WTC11 (cell line): ENCODE results near the gene HOXB6. TPM values are rescaled to one million over a fixed set of nuclear protein-coding genes. Genes with fewer than 3 reads are reported as not detected.

Experiments
- ATAC-seq: fragments of 200-7000 bp; cut with Tn5 transposase; 2 replicates; pipeline ENCODE4 v1.10.0; 2021; ENCODE audit warnings: mild to moderate bottlenecking, moderate library complexity
- CTCF ChIA-PET: fragments of 300-600 bp; sonication (Branson Sonifier 250); formaldehyde crosslinking; loops from one replicate; lab custom pipeline; 2021; ENCODE audit warnings: antibody characterized with exemption; lab: Charles Lee
- POLR2A ChIA-PET: fragments of 350-600 bp; sonication (Branson Sonifier 250); formaldehyde crosslinking; loops from one replicate; lab custom pipeline; 2021; ENCODE audit warnings: antibody characterized with exemption; lab: Charles Lee
- DNase-seq: peaks from one replicate; pipeline ENCODE4 v3.0.0; 2021; ENCODE audit warnings: low spot score
- H3K27ac Mint-ChIP-seq: 2 replicates; pipeline ENCODE4 v1.8.0; 2021; ENCODE audit warnings: mixed read lengths
- H3K27me3 Mint-ChIP-seq: 2 replicates; pipeline ENCODE4 v1.8.0; 2021; ENCODE audit warnings: low read depth, mild to moderate bottlenecking, moderate library complexity, mixed read lengths
- H3K36me3 Mint-ChIP-seq: 2 replicates; pipeline ENCODE4 v1.8.0; 2021; ENCODE audit warnings: mixed read lengths
- H3K4me1 Mint-ChIP-seq: 2 replicates; pipeline ENCODE4 v1.8.0; 2022; ENCODE audit warnings: mixed read lengths
- H3K4me3 Mint-ChIP-seq: 2 replicates; pipeline ENCODE4 v1.8.0; 2021; ENCODE audit warnings: mild to moderate bottlenecking, moderate library complexity, mixed read lengths
- H3K9me3 Mint-ChIP-seq: 2 replicates; pipeline ENCODE4 v1.8.0; 2021; ENCODE audit warnings: mixed read lengths
- ATF1 ChIP-seq: sonication (generic); formaldehyde crosslinking; IDR thresholded peaks from 2 replicates; pipeline ENCODE4 v1.8.1; 2023; ENCODE audit warnings: mild to moderate bottlenecking, moderate library complexity, missing genetic modification reagents
- E2F5 ChIP-seq: sonication (generic); formaldehyde crosslinking; IDR thresholded peaks from 2 replicates; pipeline ENCODE4 v1.8.1; 2022; ENCODE audit warnings: mild to moderate bottlenecking, moderate library complexity, missing genetic modification reagents
- FOXJ3 ChIP-seq: sonication (generic); formaldehyde crosslinking; IDR thresholded peaks from 2 replicates; pipeline ENCODE4 v1.9.0; 2021; ENCODE audit warnings: missing genetic modification reagents, mild to moderate bottlenecking, borderline replicate concordance
- FOXP1 ChIP-seq: sonication (generic); formaldehyde crosslinking; IDR thresholded peaks from 2 replicates; pipeline ENCODE4 v1.8.0; 2022; ENCODE audit warnings: missing genetic modification reagents, mild to moderate bottlenecking, moderate library complexity, borderline replicate concordance
- GABPB1 ChIP-seq: sonication (generic); formaldehyde crosslinking; IDR thresholded peaks from 2 replicates; pipeline ENCODE4 v1.8.1; 2023; ENCODE audit warnings: mild to moderate bottlenecking, missing genetic modification reagents
- HMGA2 ChIP-seq: fragments of 250-450 bp; sonication (Bioruptor Pico); IDR thresholded peaks from 2 replicates; pipeline ENCODE4 v1.4.0; 2021; ENCODE audit warnings: mild to moderate bottlenecking, moderate library complexity
- MLX ChIP-seq: sonication (generic); formaldehyde crosslinking; IDR thresholded peaks from 2 replicates; pipeline ENCODE4 v1.8.1; 2023; ENCODE audit warnings: mild to moderate bottlenecking, missing genetic modification reagents, moderate library complexity
- MYBL2 ChIP-seq: sonication (generic); formaldehyde crosslinking; IDR thresholded peaks from 2 replicates; pipeline ENCODE4 v1.8.1; 2023; ENCODE audit warnings: mild to moderate bottlenecking, moderate library complexity, missing genetic modification reagents
- NFATC4 ChIP-seq: fragments of 250-450 bp; sonication (Bioruptor Pico); IDR thresholded peaks from 2 replicates; pipeline ENCODE4 v1.9.0; 2021; ENCODE audit warnings: mild to moderate bottlenecking
- NFYB ChIP-seq: sonication (generic); formaldehyde crosslinking; conservative IDR thresholded peaks from 2 replicates; pipeline ENCODE4 v1.8.0; 2022; ENCODE audit warnings: low read depth, missing genetic modification reagents
- OVOL2 ChIP-seq: fragments of 250-450 bp; sonication (Bioruptor Pico); IDR thresholded peaks from 2 replicates; pipeline ENCODE4 v1.9.0; 2021; ENCODE audit warnings: mild to moderate bottlenecking, borderline replicate concordance
- RELA ChIP-seq: sonication (generic); formaldehyde crosslinking; IDR thresholded peaks from 2 replicates; pipeline ENCODE4 v1.8.1; 2022; ENCODE audit warnings: missing genetic modification reagents, mild to moderate bottlenecking, borderline replicate concordance
- SMAD3 ChIP-seq: sonication (generic); formaldehyde crosslinking; IDR thresholded peaks from 2 replicates; pipeline ENCODE4 v1.8.0; 2022; ENCODE audit warnings: missing genetic modification reagents, mild to moderate bottlenecking, borderline replicate concordance
- TCF7 ChIP-seq: sonication (generic); formaldehyde crosslinking; IDR thresholded peaks from 2 replicates; pipeline ENCODE4 v1.8.0; 2022; ENCODE audit warnings: mild to moderate bottlenecking, low read depth, missing genetic modification reagents, moderate library complexity
- ZBTB21 ChIP-seq: sonication (generic); formaldehyde crosslinking; IDR thresholded peaks from 2 replicates; pipeline ENCODE4 v1.8.1; 2023; ENCODE audit warnings: mild to moderate bottlenecking, missing genetic modification reagents, borderline replicate concordance
- ZNF396 ChIP-seq: fragments of 250-450 bp; sonication (Bioruptor Pico); IDR thresholded peaks from 2 replicates; pipeline ENCODE4 v1.8.0; 2021; ENCODE audit warnings: mild to moderate bottlenecking, moderate library complexity, borderline replicate concordance
- total RNA-seq: library from RNA; stranded (reverse); gene quantifications from 3 replicates; pipeline ENCODE4 v1.2.3, GENCODE V29; 2021
- TF ChIP-seq, protein P1 (sequence below): sonication (generic); formaldehyde crosslinking; IDR thresholded peaks from 2 replicates; pipeline ENCODE4 v1.8.1; 2023; ENCODE audit warnings: mild to moderate bottlenecking, missing genetic modification reagents, borderline replicate concordance
- TF ChIP-seq, protein P2 (sequence below): fragments of 250-450 bp; sonication (Bioruptor Pico); IDR thresholded peaks from 2 replicates; pipeline ENCODE4 v1.9.0; 2021; ENCODE audit warnings: mild to moderate bottlenecking, borderline replicate concordance
- TF ChIP-seq, protein P3 (sequence below): sonication (generic); formaldehyde crosslinking; IDR thresholded peaks from 2 replicates; pipeline ENCODE4 v1.8.1; 2023; ENCODE audit warnings: mild to moderate bottlenecking, missing genetic modification reagents, moderate library complexity

Gene HOXB6
- total RNA-seq, 1 experiment from 2014 or later, result not detected

DNA sequence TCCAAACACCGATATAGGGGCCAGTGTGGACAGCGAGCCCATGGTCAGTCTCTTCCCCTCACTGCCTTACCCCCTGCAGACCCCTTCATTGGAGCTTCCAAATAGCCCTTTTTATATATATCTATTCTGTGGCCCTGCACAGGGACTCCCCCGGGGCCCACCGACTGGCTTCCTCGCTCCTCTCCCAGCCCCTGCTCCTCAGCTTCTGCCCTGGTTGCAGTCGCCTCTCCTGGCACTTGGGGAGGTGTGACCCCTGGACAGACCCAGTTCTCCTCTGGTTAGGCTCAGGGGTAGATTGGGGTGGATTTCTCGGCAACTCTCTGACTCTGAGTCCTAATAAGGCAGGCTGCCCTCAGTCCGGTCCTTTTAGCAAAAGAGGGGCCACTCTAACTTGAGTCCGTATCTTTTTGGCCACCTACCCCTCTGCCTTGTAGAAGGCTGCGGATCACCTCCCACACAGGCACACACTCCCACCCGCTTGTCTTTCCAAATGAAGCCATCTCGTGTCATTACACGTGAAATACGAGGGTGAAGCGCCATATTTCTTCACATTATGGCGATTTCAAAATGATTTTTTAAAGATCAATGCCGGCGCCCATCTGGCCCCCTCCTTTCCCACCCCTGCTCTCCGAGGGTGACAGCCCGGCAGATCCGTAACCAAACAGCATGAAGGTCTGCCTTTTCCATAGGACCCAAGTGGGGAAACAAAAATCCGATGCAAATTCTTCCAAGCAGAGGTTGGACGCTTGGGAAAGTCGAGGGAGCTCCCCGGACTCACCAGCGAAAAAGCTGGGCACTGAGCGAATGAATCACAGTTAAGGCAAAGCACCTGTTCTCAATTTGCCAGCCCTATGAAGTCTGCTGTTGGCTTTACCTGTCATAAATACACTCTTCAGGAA lies 23.1 kb upstream of the HOXB6 start:
- Mint-ChIP-seq H3K4me1 (peaks cover 19% of the 10 kb centered on the region), H3K4me3 (no peak overlapping the region), H3K9me3 (no peaks in the 10 kb centered on the region), H3K27me3 (peaks cover 100% of the 10 kb centered on the region; the same call in 1 of the 2 replicates), H3K27ac (no peak overlapping the region), H3K36me3 (no peaks in the 10 kb centered on the region; the same call in 1 of the 2 replicates)
- ChIA-PET POLR2A (no interaction called here), CTCF (interaction anchor here (1.1 to 3.5 kb wide), 2 partner anchors 9 kb away, joined by 7 to 54 read pairs; no protein-coding TSS in a partner anchor)
- ATAC-seq (no peak), DNase-seq (no peak)
- TF ChIP-seq MYBL2 (no peak), SMAD3 (CRISPR knock-in tag) (no peak), TCF7 (CRISPR knock-in tag) (no peak), ZBTB21 (CRISPR knock-in tag) (no peak), MLX (CRISPR knock-in tag) (no peak), ZNF396 (CRISPR knock-in tag) (no peak), NFATC4 (CRISPR knock-in tag) (no peak)
- TF ChIP-seq, protein P1, sequence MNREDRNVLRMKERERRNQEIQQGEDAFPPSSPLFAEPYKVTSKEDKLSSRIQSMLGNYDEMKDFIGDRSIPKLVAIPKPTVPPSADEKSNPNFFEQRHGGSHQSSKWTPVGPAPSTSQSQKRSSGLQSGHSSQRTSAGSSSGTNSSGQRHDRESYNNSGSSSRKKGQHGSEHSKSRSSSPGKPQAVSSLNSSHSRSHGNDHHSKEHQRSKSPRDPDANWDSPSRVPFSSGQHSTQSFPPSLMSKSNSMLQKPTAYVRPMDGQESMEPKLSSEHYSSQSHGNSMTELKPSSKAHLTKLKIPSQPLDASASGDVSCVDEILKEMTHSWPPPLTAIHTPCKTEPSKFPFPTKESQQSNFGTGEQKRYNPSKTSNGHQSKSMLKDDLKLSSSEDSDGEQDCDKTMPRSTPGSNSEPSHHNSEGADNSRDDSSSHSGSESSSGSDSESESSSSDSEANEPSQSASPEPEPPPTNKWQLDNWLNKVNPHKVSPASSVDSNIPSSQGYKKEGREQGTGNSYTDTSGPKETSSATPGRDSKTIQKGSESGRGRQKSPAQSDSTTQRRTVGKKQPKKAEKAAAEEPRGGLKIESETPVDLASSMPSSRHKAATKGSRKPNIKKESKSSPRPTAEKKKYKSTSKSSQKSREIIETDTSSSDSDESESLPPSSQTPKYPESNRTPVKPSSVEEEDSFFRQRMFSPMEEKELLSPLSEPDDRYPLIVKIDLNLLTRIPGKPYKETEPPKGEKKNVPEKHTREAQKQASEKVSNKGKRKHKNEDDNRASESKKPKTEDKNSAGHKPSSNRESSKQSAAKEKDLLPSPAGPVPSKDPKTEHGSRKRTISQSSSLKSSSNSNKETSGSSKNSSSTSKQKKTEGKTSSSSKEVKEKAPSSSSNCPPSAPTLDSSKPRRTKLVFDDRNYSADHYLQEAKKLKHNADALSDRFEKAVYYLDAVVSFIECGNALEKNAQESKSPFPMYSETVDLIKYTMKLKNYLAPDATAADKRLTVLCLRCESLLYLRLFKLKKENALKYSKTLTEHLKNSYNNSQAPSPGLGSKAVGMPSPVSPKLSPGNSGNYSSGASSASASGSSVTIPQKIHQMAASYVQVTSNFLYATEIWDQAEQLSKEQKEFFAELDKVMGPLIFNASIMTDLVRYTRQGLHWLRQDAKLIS (CRISPR knock-in tag), result no peak

DNA sequence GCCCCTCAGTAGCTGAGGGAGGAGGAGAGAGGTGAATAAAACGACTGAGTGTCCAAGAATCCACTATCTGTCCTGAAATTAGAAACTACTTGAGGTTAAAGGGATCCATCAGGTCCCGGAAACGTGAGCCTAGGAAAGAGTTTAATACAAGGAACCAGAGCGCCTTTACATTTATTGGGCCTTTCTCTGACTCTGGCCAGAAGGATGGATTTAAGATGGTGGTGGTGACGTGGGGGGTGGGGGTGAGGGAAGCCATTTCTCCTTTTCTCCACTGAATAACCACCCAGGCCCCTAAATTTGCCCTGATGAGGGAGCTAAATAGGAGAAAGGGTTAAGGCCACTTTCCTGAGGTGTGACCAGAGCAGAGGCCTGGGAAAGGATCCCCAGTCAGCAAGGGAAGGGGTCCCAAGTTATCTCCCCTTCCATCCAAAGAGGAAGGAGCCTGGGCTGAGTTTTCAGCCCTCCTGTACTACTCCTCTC lies 22.4 kb upstream of the HOXB6 start:
- no peak overlapping the region for H3K27ac Mint-ChIP-seq
- ChIA-PET POLR2A (no interaction called here), CTCF (interaction anchor here (3.5 kb wide), 1 partner anchor 9 kb away, joined by 54 read pairs; no protein-coding TSS in a partner anchor)

More for the DNA sequence above, 22.4 kb upstream of the HOXB6 start:
- Mint-ChIP-seq H3K9me3 (no peaks in the 10 kb centered on the region), H3K36me3 (no peaks in the 10 kb centered on the region; the same call in 1 of the 2 replicates), H3K27me3 (peaks cover 100% of the 10 kb centered on the region; the same call in 1 of the 2 replicates), H3K4me3 (peak overlapping the region; percentile 23; the same call in 1 of the 2 replicates), H3K4me1 (peaks cover 12% of the 10 kb centered on the region)
- TF ChIP-seq FOXJ3 (CRISPR knock-in tag), result no peak
- TF ChIP-seq, protein P2, sequence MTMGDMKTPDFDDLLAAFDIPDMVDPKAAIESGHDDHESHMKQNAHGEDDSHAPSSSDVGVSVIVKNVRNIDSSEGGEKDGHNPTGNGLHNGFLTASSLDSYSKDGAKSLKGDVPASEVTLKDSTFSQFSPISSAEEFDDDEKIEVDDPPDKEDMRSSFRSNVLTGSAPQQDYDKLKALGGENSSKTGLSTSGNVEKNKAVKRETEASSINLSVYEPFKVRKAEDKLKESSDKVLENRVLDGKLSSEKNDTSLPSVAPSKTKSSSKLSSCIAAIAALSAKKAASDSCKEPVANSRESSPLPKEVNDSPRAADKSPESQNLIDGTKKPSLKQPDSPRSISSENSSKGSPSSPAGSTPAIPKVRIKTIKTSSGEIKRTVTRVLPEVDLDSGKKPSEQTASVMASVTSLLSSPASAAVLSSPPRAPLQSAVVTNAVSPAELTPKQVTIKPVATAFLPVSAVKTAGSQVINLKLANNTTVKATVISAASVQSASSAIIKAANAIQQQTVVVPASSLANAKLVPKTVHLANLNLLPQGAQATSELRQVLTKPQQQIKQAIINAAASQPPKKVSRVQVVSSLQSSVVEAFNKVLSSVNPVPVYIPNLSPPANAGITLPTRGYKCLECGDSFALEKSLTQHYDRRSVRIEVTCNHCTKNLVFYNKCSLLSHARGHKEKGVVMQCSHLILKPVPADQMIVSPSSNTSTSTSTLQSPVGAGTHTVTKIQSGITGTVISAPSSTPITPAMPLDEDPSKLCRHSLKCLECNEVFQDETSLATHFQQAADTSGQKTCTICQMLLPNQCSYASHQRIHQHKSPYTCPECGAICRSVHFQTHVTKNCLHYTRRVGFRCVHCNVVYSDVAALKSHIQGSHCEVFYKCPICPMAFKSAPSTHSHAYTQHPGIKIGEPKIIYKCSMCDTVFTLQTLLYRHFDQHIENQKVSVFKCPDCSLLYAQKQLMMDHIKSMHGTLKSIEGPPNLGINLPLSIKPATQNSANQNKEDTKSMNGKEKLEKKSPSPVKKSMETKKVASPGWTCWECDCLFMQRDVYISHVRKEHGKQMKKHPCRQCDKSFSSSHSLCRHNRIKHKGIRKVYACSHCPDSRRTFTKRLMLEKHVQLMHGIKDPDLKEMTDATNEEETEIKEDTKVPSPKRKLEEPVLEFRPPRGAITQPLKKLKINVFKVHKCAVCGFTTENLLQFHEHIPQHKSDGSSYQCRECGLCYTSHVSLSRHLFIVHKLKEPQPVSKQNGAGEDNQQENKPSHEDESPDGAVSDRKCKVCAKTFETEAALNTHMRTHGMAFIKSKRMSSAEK (CRISPR knock-in tag), result no peak
- TF ChIP-seq GABPB1, result no peak
- no peak for TF ChIP-seq OVOL2
- no peak for TF ChIP-seq HMGA2 (CRISPR knock-in tag)
- no peak for TF ChIP-seq E2F5
- TF ChIP-seq, protein P3, sequence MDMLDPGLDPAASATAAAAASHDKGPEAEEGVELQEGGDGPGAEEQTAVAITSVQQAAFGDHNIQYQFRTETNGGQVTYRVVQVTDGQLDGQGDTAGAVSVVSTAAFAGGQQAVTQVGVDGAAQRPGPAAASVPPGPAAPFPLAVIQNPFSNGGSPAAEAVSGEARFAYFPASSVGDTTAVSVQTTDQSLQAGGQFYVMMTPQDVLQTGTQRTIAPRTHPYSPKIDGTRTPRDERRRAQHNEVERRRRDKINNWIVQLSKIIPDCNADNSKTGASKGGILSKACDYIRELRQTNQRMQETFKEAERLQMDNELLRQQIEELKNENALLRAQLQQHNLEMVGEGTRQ, result no peak
- TF ChIP-seq ATF1 (CRISPR knock-in tag), result no peak
- no peak for TF ChIP-seq FOXP1 (CRISPR knock-in tag)
- no peak for TF ChIP-seq NFYB (CRISPR knock-in tag)
- TF ChIP-seq RELA (CRISPR knock-in tag), result no peak
- ATAC-seq (no peak), DNase-seq (no peak)
